ENCODE measurements around the gene CTSD. TPM values are rescaled to one million over a fixed set of nuclear protein-coding genes. Genes with fewer than 3 reads are reported as not detected.

The CTSD gene
- total RNA-seq, 1 donor, result 63.9 TPM

- TF ChIP-seq, protein P1, sequence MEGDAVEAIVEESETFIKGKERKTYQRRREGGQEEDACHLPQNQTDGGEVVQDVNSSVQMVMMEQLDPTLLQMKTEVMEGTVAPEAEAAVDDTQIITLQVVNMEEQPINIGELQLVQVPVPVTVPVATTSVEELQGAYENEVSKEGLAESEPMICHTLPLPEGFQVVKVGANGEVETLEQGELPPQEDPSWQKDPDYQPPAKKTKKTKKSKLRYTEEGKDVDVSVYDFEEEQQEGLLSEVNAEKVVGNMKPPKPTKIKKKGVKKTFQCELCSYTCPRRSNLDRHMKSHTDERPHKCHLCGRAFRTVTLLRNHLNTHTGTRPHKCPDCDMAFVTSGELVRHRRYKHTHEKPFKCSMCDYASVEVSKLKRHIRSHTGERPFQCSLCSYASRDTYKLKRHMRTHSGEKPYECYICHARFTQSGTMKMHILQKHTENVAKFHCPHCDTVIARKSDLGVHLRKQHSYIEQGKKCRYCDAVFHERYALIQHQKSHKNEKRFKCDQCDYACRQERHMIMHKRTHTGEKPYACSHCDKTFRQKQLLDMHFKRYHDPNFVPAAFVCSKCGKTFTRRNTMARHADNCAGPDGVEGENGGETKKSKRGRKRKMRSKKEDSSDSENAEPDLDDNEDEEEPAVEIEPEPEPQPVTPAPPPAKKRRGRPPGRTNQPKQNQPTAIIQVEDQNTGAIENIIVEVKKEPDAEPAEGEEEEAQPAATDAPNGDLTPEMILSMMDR (IDR thresholded peaks at IDR 0.05; ENCODE audit: insufficient read depth, low read depth, low read length), result no peak
- DNase-seq (ENCODE audit: low read depth), result no peak
- no peak overlapping the region for H3K4me3 ChIP-seq (ENCODE audit: low read depth, low read length)
Measured at GRCh38 chr11:1719781-1720180, 43.9 kb downstream of the CTSD start.

GRCh38 chr11:1718326-1718725, 45.4 kb downstream of the CTSD start:
- DNase-seq (ENCODE audit: low read depth), result no peak
- no peak overlapping the region for H3K4me3 ChIP-seq (ENCODE audit: low read depth, low read length)
- TF ChIP-seq, protein P1 (IDR thresholded peaks at IDR 0.05; ENCODE audit: insufficient read depth, low read depth, low read length), result no peak

- no peak for DNase-seq (ENCODE audit: low read depth)
- H3K4me3 ChIP-seq (ENCODE audit: low read depth, low read length), result no peak overlapping the region
- TF ChIP-seq, protein P1 (IDR thresholded peaks at IDR 0.05; ENCODE audit: insufficient read depth, low read depth, low read length), result no peak
Measured at GRCh38 chr11:1717745-1718144, 46.0 kb downstream of the CTSD start.

DNA sequence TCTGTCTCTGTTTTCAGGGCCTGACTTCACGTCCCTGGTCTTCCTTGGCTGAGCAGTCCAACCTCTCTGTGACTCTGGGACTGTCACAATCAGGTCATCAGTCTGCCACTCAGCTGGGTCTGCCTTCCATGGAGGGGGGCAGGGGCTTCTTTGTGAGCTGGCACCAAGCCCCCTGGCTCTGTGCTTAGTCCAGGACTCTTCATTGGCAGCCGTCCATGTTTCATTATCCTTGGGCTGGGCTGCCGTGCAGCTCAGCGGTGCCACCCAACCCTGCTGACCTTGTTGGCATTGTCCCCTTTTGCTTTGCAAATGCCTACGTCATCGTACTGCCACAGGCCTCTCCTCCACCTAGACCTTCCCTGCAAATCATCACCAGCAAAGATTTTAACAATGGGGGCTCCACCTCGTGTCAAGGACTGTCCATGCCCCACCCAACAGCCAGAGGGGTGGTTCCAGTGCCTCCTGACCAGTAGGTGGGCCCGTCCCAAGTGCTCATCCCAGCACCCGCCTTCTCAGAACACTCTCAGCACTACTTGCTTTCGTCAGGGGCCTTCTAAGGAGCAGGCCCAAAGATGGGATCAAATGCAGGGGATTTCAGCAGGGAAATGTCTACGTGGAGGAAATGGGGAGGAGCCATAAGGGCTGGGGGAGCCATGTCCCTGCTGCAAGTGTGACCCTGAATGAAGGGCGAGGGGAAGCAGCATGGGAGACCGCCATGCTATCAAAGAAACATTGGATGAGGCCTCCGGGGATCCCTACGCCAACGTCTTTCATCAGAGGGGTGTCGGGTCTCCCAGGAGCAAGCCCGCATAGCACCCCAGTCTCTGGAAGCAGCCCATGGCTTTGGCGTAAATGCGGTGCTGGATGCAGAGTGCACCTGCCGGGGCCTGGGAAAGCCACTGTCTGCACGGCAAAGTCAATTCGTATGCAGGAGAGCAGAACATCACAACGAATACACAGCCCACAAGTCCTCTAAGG, 48.5 kb downstream of the CTSD start:
- DNase-seq (ENCODE audit: low read depth), result no peak
- TF ChIP-seq, protein P1 (IDR thresholded peaks at IDR 0.05; ENCODE audit: insufficient read depth, low read depth, low read length), result no peak
- no peak overlapping the region for H3K4me3 ChIP-seq (ENCODE audit: low read depth, low read length)

- TF ChIP-seq, protein P1 (IDR thresholded peaks at IDR 0.05; ENCODE audit: insufficient read depth, low read depth, low read length), result no peak
- no peak overlapping the region for H3K4me3 ChIP-seq (ENCODE audit: low read depth, low read length)
- DNase-seq (ENCODE audit: low read depth), result no peak
Measured at GRCh38 chr11:1708716-1709115, 55.0 kb downstream of the CTSD start.

GRCh38 chr11:1707751-1708150, 56.0 kb downstream of the CTSD start:
- no peak for DNase-seq (ENCODE audit: low read depth)
- TF ChIP-seq, protein P1 (IDR thresholded peaks at IDR 0.05; ENCODE audit: insufficient read depth, low read depth, low read length), result no peak
- H3K4me3 ChIP-seq (ENCODE audit: low read depth, low read length), result no peak overlapping the region

Measured in fibroblast of villous mesenchyme (primary cell).